Measurements from ENCODE around the gene ZNF154.

ZNF154 gene

GRCh38 chr19:57675881-57676280 lies 33.1 kb downstream of the ZNF154 start:
- DNase-seq (ENCODE audit: low spot score) = no peak

GRCh38 chr19:57672466-57672865 lies 36.5 kb downstream of the ZNF154 start:
- no peak for DNase-seq (ENCODE audit: low spot score)

- no peak for DNase-seq (ENCODE audit: low spot score)
Observed at GRCh38 chr19:57671124-57671895, 37.7 kb downstream of the ZNF154 start.

- DNase-seq (ENCODE audit: low spot score) = no peak
Observed at GRCh38 chr19:57668635-57669034, 40.4 kb downstream of the ZNF154 start, which contains the start of gene ZSCAN4. Gene ZSCAN4, plus strand, starts transcription at chr19:57668935. Its CDS starts 7,211 bp downstream, at chr19:57676146.

GRCh38 chr19:57667228-57667627 lies 41.8 kb downstream of the ZNF154 start:
- no peak for DNase-seq (ENCODE audit: low spot score)

GRCh38 chr19:57665261-57665806 lies 43.7 kb downstream of the ZNF154 start:
- DNase-seq (ENCODE audit: low spot score) = no peak

- no peak for DNase-seq (ENCODE audit: low spot score)
Observed at GRCh38 chr19:57664269-57665127, 44.5 kb downstream of the ZNF154 start.

- DNase-seq (ENCODE audit: low spot score) = no peak
Observed at GRCh38 chr19:57656346-57656745, 52.7 kb downstream of the ZNF154 start.

- no peak for DNase-seq (ENCODE audit: low spot score)
Observed at GRCh38 chr19:57655443-57655842, 53.6 kb downstream of the ZNF154 start.

- DNase-seq (ENCODE audit: low spot score) = no peak
Observed at GRCh38 chr19:57653689-57654088, 55.3 kb downstream of the ZNF154 start.

GRCh38 chr19:57651654-57651996 lies 57.4 kb downstream of the ZNF154 start:
- DNase-seq (ENCODE audit: low spot score) = no peak

- DNase-seq (ENCODE audit: low spot score) = no peak
Observed at GRCh38 chr19:57648331-57649003, 60.5 kb downstream of the ZNF154 start.
